Adrenal gland (tissue), 5 donors: ENCODE measurements around the gene SMARCAD1.

ENCODE experiments used
- CTCF ChIP-seq, 6 experiments: fragments of 450-650 bp in 4 of 6; fragments of 200-600 bp in 2 of 6; sonication (generic) in 1 of 6; IDR thresholded peaks; 1 replicate in 5 of 6; 2 replicates in 1 of 6; pipeline versions ENCODE4 v1.5.1 to v1.8.0; 2016 to 2021; ENCODE audit warnings: antibody characterized with exemption in 6 of 6, mild to moderate bottlenecking in 2 of 6, moderate library complexity in 1 of 6
- POLR2A ChIP-seq, 2 donors: fragments of 450-650 bp; IDR thresholded peaks; one replicate each; pipeline ENCODE4 v1.6.1; 2017; ENCODE audit warnings: antibody characterized with exemption in 2 of 2, mild to moderate bottlenecking in 2 of 2, moderate library complexity in 1 of 2
- donor health status: DM: no; HTN: no; CAD: no.

- TF ChIP-seq POLR2A (IDR thresholded peaks at IDR 0.05), result no peak
- TF ChIP-seq CTCF (IDR thresholded peaks at IDR 0.05), result no peak
Measured at GRCh38 chr4:94237271-94237670, 29.6 kb downstream of the SMARCAD1 start.
